SW 1271 (cell line): ENCODE measurements around the gene GLCE.
"Not testable (repeated sequence)": the region's sequence is repeated elsewhere in the genome, so short reads cannot be mapped to it uniquely, and the experiment has no call there.

Experiments
- DNase-seq, 2 experiments: peaks; one replicate each; lab custom pipeline; 2025; lab: John Stamatoyannopoulos, UW

Gene GLCE

GRCh38 chr15:69299451-69299886 is 139.0 kb downstream of the GLCE start:
- DNase-seq, result no peak

DNA sequence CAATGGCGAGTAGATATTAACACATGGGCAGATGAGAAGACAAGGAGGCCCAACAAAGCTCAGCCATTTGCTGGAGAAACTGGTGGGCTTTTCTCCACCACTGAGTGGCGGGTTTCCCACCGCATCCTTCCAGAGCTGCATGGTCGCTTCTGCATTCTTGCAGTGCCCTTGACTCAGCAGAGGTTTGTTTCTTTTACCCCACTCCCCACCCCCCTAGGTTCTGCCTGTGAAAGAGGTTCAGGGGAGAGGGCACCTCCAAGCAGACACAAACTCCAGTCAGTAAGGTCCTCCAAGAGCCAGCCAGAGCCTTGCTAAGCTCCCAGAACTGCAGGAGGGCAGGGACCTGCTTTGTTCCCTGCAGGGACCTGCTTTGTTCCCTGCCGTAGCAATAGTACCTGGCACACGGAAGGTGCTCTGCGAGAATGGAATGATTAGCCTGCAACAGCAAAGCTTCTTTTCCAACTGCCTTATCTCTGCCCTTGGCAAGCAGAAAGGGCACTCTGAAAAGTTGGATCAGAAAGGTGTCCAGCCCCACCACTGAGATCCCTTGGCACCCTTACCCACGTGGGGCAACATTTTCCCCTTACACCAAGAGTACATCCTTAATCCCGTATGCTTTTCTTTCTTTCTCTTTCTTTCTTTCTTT is 139.6 kb downstream of the GLCE start:
- no peak for DNase-seq

GRCh38 chr15:69301101-69301500 is 140.7 kb downstream of the GLCE start:
- not testable (repeated sequence) for DNase-seq

- not testable (repeated sequence) for DNase-seq
Observed at GRCh38 chr15:69302087-69302486, 141.7 kb downstream of the GLCE start.

GRCh38 chr15:69302929-69303328 is 142.5 kb downstream of the GLCE start:
- DNase-seq, result no peak

GRCh38 chr15:69303337-69304181 is 143.1 kb downstream of the GLCE start:
- peak in 1 of 2 experiments; percentile 16 for DNase-seq

DNA sequence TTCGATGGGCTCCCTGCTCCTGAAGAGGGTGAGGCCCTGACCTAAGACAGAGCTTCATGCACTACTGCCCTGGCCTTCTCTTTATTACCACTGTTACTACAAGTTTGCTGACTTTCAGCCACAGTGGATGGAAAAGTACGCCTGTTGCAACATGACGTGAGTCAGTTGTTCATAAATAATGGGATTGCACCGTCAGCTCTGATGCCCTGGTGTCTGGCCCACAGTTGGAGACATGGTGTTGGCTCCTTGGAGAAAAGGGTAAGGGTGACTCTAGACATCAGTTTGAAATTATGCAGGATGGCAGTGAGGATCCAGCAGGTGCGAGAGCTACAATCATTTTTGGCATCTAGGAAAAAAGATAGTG is 143.7 kb downstream of the GLCE start:
- DNase-seq, result peak; percentile 32 to 70

GRCh38 chr15:69305204-69305931 is 144.9 kb downstream of the GLCE start:
- peak; percentile 96 to 97 for DNase-seq

DNA sequence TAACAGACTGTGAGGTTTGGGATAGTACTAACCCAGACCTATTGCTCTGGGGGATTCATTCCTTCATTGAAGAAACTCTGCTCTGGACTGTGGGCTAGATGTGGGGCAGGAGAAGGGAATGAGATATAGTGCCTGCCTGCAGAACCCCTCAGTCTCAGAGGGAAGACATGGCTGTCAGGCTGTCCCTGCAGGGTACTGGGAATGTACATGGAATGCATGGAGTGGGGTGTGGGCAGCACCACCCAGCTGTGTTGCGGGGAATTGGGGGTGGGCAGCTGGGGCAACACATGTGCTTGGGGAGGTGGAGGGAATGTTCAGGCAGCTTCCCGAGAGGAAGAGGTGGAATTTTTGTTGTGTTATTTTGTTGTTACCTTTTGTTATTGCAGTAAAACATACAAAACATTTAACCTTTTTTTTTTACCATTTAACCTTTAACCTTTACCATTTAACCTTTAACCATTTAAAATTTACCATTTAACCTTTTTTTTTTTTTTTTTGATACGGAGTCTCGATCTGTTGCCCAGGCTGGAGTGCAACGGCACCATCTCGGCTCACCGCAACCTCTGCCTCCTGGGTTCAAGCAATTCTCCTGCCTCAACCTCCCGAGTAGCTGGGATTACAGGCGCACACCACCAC is 145.6 kb downstream of the GLCE start:
- DNase-seq, result no peak

DNA sequence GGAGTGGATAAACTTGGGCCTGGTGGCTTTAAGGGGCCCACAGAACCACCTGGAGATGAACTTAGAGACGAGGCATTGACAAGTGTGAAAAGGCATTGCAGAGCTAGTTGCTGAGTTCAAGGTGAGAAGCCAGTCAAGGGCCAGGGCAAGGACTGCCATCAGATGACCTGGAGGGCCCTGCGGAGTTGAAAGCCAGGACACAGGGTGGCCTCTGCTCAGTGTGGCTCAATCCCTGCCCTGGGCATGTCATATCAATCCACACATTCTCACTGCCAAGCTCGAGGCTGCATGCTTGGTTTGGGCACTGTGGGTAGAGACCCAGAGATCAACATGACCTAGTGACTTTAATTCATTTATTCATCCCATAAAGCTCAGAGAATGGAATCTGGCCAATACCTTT is 147.5 kb downstream of the GLCE start:
- no peak for DNase-seq

DNA sequence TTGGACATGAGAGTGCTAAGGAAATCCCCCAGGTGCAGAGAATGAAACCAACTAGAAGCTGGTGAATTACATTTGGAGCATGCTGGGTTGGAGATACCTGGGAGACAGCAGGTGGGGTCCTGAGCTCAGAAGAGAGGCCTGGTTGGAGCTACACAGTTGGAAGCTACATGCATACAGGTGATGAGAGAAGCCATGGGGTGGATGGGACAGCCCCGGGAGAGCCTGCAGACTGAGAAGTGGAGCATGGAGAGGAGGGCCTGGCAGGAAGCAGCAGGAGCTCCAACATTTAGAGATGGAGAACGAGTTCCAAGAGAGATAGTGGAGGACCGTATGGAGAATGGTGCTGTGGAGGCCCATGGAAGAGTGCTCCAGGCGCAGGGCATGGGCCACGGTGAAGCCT is 148.5 kb downstream of the GLCE start:
- no peak for DNase-seq

DNA sequence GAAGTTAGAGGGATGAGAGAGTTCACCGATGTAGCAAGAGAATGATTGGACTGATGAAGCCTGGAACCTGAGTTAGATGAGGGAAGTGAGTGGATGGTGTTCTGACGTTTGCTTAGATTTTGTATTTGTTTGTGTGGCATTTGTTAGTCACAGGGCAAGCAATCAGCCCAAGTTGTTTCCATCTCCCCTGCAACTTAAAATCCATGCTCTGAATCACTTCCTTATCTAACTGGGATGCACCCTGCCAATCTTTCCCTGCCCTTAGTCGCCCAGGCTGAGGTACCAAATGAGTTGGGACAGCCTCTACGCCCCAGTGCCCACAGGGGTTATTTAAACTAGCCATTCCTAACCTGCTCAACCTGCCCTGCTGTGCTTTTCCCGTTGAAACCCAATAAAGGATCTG is 150.9 kb downstream of the GLCE start:
- DNase-seq, result peak in 1 of 2 experiments; percentile 46

- no peak for DNase-seq
Observed at GRCh38 chr15:69313432-69314000, 153.1 kb downstream of the GLCE start.

DNA sequence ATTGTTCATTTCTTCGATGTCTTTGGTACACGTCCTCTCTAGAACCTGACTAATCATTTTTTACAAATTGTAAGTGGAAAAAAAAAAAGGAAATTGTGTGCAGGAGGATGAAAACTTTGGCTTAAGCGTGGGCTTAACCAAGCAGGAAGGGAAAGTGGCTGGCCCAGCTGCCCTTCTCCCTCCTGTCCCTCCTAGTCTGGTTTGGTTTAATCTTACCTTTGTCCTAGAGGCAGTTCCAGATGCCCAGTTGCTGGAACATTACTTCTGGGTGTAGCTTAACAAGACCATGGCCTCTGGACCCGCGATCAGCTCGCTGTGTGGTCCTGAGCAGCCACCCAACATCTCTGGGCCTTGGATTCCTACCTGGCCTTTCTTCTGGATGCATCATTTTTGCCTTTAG is 153.7 kb downstream of the GLCE start:
- no peak for DNase-seq

- DNase-seq, result no peak
Observed at GRCh38 chr15:69314736-69315135, 154.3 kb downstream of the GLCE start.

DNA sequence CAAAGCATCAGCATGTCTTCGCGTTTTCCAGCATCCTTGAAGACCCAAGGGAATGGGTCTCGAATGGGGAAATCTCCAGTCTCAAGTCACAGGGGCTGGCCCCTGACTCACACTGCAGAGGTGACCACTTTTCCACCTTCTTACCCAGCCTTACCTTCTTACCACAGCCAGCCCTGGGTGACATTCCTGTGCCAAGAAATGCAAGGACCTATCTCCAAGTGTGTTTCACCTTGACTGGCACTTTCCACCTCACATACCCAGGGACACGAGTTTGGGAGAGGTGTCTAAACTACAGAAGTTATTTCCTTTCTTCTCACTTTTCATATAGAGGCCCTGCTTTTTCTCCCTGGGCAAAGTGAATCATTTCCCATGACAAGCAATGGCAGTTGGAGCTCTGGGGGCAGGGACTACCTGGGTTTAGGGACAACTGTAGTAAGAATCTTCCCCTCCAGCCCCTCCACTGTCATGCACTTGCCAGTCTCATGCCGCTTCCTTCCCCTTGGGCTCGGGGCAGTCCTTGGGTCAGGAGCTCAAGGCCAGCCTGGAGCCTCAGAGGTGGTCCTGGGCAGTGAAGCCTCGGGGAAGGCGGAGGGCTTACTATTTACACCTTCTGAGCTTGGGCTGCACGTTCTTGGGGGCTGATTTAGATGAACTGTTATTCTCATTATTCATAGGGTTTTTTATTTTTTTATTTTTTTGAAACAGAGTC is 155.1 kb downstream of the GLCE start:
- DNase-seq, result no peak

DNA sequence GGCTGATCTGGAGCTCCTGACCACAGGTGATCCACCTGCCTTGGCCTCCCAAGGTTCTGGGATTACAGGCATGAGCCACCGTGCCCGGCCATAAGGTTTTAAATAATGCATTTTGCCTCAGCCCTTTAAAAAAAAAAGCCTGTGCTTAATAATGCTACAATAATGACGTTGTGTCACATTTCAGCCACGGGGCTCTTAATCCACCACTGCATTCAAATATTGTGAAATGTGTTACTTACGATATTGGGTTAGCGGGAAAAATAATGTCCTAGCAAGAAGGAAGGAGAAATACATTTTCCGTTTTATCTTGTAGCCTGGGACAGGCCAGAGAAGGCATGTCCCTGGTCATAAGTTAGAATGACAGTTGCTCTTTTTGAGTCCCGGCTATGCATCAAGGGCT is 155.9 kb downstream of the GLCE start:
- no peak for DNase-seq

GRCh38 chr15:69317392-69317841 is 157.0 kb downstream of the GLCE start:
- DNase-seq, result no peak

GRCh38 chr15:69318033-69318432 is 157.6 kb downstream of the GLCE start:
- no peak for DNase-seq

DNA sequence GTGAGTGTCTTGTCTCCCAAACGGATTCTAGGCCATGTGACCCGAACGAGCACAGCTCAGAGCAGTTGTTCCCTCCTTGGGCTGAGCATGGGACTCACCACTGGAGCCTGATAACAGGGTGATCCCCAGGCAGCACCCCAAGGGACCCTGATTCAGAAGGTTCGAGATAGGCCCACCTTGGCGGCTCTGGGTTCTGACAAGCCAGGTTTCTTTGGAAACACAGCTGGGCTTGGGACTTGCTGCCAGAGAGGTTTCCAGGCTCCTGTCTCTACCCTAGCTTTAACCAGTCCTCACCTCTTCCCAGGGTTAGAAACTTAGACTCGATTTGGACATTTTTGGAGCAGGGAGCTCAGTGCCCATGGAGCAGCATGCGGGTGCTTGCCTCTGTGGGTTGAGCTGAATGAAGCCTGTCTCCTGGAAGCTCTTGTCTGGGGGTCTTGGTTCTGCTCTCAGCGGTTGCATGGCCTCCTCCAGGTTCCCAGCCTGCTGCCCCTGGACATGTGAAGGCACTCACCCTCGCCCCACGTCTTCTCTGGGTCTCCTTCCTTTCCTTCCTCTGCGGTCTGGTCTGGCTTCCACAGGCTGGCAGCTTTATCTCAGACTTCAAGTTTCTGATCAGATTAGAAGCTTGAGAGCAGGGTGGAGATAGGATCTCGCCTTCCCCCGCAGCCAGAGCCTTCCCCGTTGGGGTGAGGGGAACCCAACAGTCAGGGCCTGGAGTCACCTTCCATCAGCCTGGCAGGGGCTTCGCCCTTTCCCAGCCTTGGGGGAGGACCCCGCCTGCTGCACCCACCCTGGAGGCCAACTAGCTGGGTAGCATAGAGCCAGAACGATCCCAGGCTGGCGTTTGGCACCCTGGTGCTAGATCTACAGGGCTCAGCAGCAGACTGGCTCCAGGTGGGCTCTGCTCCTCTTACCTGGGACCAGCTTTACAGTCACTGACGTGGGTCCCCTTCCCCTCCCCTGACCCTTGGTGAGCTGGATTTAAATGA is 159.2 kb downstream of the GLCE start:
- no peak for DNase-seq
